OCI-LY1 (cell line): ENCODE results near the gene MTMR2.

Source experiments
- EZH2 ChIP-seq: fragments of 200-600 bp; sonication (generic), shearing (Covaris generic); IDR thresholded peaks from 2 replicates; pipeline ENCODE4 v1.8.0; 2017; ENCODE audit warnings: borderline replicate concordance, mixed run types, mild to moderate bottlenecking, antibody characterized with exemption, low read length, moderate library complexity, mixed read lengths
- TF ChIP-seq, protein P1 (sequence below): fragments of 200-600 bp; sonication (generic), shearing (Covaris generic); IDR thresholded peaks from 2 replicates; pipeline ENCODE4 v1.5.1; 2017; ENCODE audit warnings: mild to moderate bottlenecking, antibody characterized with exemption, low read length, moderate library complexity, mixed read lengths

DNA sequence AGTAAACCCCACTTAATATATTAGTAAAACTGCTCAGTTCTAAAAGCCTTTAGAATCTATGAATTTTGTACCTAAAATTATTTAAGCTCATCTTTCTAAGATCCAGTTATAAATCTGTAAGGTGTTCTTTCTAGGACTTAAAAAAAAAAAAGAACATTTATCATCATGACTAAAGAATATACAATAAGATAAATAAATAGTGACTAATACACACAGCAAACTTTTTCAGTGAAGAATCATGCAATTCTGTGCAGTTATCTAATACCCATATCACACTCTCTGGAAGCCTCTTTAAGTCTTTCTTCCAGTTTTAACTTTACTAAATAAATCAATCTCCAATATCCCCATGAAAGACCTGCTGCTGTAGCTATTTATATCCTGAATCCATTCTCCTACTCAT lies 73.8 kb downstream of the MTMR2 start:
- TF ChIP-seq, protein P1, sequence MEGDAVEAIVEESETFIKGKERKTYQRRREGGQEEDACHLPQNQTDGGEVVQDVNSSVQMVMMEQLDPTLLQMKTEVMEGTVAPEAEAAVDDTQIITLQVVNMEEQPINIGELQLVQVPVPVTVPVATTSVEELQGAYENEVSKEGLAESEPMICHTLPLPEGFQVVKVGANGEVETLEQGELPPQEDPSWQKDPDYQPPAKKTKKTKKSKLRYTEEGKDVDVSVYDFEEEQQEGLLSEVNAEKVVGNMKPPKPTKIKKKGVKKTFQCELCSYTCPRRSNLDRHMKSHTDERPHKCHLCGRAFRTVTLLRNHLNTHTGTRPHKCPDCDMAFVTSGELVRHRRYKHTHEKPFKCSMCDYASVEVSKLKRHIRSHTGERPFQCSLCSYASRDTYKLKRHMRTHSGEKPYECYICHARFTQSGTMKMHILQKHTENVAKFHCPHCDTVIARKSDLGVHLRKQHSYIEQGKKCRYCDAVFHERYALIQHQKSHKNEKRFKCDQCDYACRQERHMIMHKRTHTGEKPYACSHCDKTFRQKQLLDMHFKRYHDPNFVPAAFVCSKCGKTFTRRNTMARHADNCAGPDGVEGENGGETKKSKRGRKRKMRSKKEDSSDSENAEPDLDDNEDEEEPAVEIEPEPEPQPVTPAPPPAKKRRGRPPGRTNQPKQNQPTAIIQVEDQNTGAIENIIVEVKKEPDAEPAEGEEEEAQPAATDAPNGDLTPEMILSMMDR = no peak
- no peak for TF ChIP-seq EZH2
